ENCODE data around the gene SRGAP1.

The SRGAP1 gene

DNA sequence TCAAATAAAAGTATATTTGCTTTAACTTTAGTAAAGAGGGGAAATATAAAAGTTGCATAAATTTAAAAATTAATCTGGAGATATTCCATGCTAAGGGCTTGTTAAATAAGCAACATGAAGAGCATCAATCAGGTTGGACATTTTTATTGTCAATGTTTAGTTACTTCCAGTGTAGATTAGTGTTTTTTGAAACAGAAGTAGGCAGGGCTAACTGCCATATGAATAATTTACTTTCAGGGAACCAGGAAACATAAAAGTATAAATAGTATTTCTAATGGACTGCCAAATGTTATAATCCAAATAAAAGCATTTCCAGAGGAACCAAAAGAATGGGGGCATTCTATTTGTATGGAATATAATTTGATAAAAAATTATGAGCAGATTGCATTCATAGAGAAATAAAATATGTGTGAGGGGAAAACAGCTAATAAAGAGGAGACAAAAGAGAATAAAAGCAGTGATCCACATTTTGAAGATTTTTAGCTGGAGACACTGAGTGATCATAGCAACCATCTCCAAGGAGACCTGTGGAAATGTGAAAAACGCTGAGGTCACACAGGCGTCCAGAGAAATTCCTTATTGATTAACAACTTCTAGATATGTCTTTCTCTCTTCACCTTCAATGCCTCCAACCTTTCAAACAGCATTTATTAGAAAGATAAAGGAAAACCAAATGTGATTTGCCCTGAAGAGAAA is 70.8 kb downstream of the SRGAP1 start:
- TF ChIP-seq, protein P1, sequence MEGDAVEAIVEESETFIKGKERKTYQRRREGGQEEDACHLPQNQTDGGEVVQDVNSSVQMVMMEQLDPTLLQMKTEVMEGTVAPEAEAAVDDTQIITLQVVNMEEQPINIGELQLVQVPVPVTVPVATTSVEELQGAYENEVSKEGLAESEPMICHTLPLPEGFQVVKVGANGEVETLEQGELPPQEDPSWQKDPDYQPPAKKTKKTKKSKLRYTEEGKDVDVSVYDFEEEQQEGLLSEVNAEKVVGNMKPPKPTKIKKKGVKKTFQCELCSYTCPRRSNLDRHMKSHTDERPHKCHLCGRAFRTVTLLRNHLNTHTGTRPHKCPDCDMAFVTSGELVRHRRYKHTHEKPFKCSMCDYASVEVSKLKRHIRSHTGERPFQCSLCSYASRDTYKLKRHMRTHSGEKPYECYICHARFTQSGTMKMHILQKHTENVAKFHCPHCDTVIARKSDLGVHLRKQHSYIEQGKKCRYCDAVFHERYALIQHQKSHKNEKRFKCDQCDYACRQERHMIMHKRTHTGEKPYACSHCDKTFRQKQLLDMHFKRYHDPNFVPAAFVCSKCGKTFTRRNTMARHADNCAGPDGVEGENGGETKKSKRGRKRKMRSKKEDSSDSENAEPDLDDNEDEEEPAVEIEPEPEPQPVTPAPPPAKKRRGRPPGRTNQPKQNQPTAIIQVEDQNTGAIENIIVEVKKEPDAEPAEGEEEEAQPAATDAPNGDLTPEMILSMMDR (IDR thresholded peaks at IDR 0.05) = no peak
- Histone ChIP-seq H3K4me3 (no peak overlapping the region), H3K27ac (no peak overlapping the region)
- DNase-seq (ENCODE audit: low spot score) = no peak

DNA sequence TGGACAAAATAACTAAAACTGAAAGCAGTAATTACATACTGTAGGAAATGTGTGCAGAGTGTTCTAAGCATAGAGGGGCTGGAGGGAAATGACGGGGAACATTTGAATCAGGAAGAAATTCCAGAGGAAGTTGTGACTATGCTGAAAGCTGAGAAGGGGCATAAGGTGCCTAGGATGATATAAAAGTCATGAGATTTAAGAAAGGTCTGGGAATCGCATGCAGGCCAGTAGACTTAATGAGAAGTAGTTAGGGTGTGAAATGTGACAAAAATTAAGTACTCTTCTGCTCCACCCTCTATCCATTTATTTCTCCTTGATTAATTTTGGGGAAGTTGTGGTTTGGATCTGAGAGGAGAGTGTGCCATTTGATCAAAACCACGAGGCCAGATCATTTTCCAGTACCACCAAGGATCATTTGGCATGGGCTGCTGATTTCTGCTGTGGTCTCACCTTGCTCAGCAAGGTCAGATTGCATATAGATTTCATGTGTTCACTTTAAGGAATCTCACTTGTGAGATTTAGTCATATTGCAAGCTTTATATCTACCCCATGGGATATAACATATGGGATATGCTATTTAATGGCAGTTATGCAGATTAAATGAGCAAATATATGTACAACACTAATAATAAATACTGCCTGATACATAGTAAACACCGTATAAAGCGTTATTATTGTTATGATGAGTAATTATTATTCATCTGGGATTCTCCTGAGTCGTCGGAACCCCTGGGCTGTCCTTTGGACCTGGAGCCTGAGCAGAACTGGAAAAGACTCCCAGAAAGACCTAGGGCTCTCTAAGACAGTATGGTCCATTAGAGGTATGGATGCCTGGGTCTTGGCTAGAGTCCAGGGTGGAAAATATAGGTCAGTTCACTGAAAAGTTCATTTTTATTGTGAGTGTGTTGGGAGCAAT is 72.3 kb downstream of the SRGAP1 start:
- DNase-seq (ENCODE audit: low spot score) = no peak
- Histone ChIP-seq H3K4me3 (no peak overlapping the region), H3K27ac (peak overlapping the region in 1 of 2 donors; percentile 1)
- TF ChIP-seq, protein P1 (IDR thresholded peaks at IDR 0.05) = no peak

DNA sequence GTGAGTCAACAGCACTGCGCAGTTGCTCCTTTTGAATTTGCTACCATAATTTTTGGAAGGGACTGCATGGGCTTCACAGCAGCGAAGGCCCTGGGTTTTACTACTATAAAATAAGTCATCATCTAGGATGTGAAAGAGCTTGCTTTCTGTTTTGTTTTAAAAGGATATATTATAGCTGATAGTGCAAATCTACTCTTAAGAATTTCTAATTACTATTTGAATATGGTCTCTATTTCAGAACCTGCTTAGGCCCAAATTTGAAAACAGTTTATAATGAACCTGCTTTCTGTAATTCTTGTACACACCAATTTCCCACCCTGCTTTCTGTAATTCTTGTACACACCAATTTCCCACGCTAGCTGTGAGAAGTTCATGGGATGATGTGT is 73.0 kb downstream of the SRGAP1 start:
- no peak overlapping the region for H3K4me3 ChIP-seq
- peak overlapping the region in 1 of 2 donors; percentile 47 for H3K27ac ChIP-seq
- TF ChIP-seq, protein P1 (IDR thresholded peaks at IDR 0.05) = no peak
- no peak for DNase-seq (ENCODE audit: low spot score)

DNA sequence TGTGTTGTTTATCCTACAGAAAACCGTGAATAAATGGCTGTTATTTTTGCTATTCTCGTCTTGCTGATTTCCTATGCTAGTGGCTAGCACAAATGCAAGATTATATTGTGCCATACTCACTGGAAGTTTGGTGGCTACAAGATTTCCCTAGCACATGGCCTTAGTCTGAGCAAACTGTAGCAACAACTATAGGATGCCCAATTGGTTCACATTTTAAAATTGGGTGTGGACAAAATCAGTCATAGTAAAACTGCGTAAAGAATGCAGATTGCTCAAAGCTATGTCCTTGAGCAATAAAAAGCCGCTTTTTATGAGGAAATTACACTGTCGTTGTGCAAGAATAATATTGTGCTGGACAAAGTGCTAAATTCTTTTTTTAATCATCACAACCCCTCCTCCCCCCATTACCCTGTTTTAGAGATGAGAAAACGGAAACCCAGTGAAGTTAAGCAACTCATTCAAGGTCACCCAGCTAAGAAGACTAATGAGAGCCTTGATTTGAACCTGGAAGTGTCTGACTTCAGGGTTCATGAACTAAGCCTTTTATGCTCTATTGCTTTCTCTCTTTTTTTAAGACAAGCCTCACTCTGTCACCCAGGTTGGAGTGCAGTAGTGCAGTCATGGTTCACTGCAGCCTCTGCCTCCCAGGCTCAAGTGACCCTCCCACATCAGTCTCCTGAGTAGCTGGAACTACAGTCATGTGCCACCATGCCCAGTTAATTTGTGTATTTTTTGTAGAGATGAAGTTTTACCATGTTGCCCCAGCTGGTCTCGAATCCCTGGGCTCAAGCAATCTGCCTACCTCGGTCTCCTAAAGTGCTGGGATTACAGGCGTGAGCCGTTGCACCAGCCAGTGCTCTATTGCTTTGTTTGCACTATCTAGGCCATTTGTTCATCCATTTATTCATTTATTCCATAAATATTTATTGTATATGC is 73.6 kb downstream of the SRGAP1 start:
- peak overlapping the region in 1 of 2 donors; percentile 47 for H3K27ac ChIP-seq
- DNase-seq (ENCODE audit: low spot score) = no peak
- H3K4me3 ChIP-seq = no peak overlapping the region
- TF ChIP-seq, protein P1 (IDR thresholded peaks at IDR 0.05) = no peak

DNA sequence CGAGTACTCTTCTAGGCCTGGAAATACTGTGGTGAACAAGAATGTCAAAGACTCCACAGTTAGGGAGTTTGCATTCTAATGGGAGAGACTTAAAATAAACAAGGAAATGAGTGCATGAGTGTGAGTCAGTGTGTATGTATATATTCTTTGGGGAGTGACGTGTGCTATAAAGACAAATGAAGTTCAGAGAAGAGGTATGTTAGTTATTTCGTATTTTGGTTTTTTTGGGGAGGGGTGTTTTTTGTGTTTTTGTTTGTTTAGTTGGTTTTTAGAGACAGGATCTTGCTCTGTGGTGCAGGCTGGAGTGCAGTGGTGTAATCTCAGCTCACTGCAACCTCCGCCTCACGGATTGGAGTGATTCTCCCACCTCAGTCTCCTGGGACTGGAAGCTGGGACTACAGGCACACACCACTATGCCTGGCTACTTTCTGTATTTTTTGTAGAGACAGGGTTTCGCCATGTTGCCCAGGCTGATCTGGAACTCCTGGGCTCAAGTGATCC is 74.3 kb downstream of the SRGAP1 start:
- Histone ChIP-seq H3K4me3 (no peak overlapping the region), H3K27ac (peak overlapping the region in 1 of 2 donors; percentile 42)
- TF ChIP-seq, protein P1 (IDR thresholded peaks at IDR 0.05) = no peak
- no peak for DNase-seq (ENCODE audit: low spot score)

DNA sequence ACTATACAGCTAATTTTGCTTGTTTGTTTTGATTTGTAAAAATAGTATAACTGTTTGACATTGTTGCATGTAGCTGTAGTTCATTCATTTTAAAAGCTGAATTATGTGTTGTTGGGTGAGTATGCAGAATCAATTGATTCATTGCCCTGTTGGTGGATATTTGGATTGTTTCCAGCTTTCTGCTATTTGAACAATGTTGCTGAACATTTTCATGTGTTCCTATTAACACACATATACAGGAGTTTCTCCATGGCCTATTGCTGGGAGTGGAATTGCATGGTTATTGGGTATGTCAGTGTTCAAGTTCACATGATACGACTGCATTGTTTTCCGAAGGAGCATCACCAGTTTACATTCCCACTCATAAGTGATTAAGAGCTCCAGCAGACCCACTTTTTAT is 75.3 kb downstream of the SRGAP1 start:
- H3K4me3 ChIP-seq = no peak overlapping the region
- no peak for DNase-seq (ENCODE audit: low spot score)
- TF ChIP-seq, protein P1 (IDR thresholded peaks at IDR 0.05) = no peak
- no peak overlapping the region for H3K27ac ChIP-seq
